Measurements from ENCODE around the gene PKM.

DNA sequence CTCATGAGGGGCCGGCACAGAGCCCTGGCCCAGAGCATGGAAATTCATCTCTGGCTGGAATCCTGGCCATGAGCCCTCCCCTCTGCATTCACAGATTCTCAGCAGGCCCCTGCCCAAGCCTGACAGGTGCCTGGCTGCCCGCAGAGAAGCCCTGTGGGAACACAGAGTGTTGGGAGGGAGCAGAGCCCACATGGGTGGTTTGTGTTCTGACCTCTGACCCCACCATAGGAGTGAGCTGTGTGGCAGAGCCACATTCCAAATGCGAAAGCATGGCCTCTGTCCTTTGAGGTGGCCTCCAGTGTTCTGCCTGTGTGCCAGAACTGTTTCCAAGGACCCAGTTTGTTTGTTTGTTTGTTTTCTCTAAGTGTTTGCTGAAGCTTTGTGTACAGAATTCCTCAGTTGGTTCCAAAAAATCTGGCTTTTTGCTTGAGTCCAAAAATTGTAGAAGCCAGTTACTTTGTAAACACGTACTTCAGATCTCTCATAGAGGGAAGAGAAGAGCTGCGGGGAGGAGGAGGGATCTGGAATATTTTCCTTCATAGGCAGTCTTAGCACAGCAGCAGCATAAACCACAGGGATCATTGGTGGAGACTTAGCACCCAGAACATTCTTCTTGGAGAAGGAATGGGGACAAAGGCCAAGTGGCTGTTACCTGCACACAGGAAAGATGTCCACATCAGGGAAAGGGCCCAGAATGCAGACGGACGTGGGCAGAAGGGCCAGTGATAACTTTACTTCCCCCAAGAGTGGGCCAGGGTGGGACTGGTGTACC lies 69.4 kb downstream of the PKM start:
- TF ChIP-seq, protein P1, sequence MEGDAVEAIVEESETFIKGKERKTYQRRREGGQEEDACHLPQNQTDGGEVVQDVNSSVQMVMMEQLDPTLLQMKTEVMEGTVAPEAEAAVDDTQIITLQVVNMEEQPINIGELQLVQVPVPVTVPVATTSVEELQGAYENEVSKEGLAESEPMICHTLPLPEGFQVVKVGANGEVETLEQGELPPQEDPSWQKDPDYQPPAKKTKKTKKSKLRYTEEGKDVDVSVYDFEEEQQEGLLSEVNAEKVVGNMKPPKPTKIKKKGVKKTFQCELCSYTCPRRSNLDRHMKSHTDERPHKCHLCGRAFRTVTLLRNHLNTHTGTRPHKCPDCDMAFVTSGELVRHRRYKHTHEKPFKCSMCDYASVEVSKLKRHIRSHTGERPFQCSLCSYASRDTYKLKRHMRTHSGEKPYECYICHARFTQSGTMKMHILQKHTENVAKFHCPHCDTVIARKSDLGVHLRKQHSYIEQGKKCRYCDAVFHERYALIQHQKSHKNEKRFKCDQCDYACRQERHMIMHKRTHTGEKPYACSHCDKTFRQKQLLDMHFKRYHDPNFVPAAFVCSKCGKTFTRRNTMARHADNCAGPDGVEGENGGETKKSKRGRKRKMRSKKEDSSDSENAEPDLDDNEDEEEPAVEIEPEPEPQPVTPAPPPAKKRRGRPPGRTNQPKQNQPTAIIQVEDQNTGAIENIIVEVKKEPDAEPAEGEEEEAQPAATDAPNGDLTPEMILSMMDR (IDR thresholded peaks at IDR 0.05; ENCODE audit: extremely low read depth in 1 of 2, insufficient read depth in 1 of 2, low read depth in 1 of 2, low read length in 2 of 2), result no peak
- no peak for TF ChIP-seq POLR2AphosphoS5 (IDR thresholded peaks at IDR 0.05; ENCODE audit: insufficient read depth, low read depth, low read length)
- TF ChIP-seq POLR2A (IDR thresholded peaks at IDR 0.05; ENCODE audit: low read depth, low read length), result no peak
- TF ChIP-seq, protein P2, sequence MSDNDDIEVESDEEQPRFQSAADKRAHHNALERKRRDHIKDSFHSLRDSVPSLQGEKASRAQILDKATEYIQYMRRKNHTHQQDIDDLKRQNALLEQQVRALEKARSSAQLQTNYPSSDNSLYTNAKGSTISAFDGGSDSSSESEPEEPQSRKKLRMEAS (IDR thresholded peaks at IDR 0.05; ENCODE audit: insufficient read depth, insufficient read length), result no peak
